ENCODE measurements around the gene RALGAPA2. TPM values are rescaled to one million over a fixed set of nuclear protein-coding genes. Genes with fewer than 3 reads are reported as not detected.

RALGAPA2 gene
- total RNA-seq, 2 donors from 2014 or later, result 27.8 to 28.5 TPM

- H3K9me3 ChIP-seq, result no peaks in the 10 kb centered on the region
- no peaks in the 10 kb centered on the region for H3K36me3 ChIP-seq
- H3K4me3 ChIP-seq, result no peak overlapping the region
- no peak overlapping the region for H3K27ac ChIP-seq
- no peaks in the 10 kb centered on the region for H3K27me3 ChIP-seq
- peaks cover 0 to 18% of the 10 kb centered on the region in 2 donors for H3K4me1 ChIP-seq
- no peak for DNase-seq (ENCODE audit: low spot score)
- TF ChIP-seq CTCF (IDR thresholded peaks at IDR 0.05), result no peak
Measured at GRCh38 chr20:20691477-20692235, 20.8 kb downstream of the RALGAPA2 start.

- no peak overlapping the region for H3K27ac ChIP-seq
- peaks cover 0 to 10% of the 10 kb centered on the region in 2 donors for H3K4me1 ChIP-seq
- no peaks in the 10 kb centered on the region for H3K9me3 ChIP-seq
- no peak for TF ChIP-seq CTCF (IDR thresholded peaks at IDR 0.05)
- no peaks in the 10 kb centered on the region for H3K27me3 ChIP-seq
- H3K4me3 ChIP-seq, result no peak overlapping the region
- DNase-seq (ENCODE audit: low spot score), result no peak
- no peaks in the 10 kb centered on the region for H3K36me3 ChIP-seq
Measured at GRCh38 chr20:20690676-20691476, 21.6 kb downstream of the RALGAPA2 start.

GRCh38 chr20:20687319-20687718 is 25.1 kb downstream of the RALGAPA2 start:
- H3K27me3 ChIP-seq, result no peaks in the 10 kb centered on the region
- DNase-seq (ENCODE audit: low spot score), result no peak
- H3K27ac ChIP-seq, result no peak overlapping the region
- no peaks in the 10 kb centered on the region for H3K36me3 ChIP-seq
- H3K4me3 ChIP-seq, result no peak overlapping the region
- H3K9me3 ChIP-seq, result no peaks in the 10 kb centered on the region
- H3K4me1 ChIP-seq, result peaks cover 0 to 2% of the 10 kb centered on the region in 2 donors
- TF ChIP-seq CTCF (IDR thresholded peaks at IDR 0.05), result no peak

- TF ChIP-seq CTCF (IDR thresholded peaks at IDR 0.05), result no peak
- DNase-seq (ENCODE audit: low spot score), result no peak
- Histone ChIP-seq H3K4me3 (no peak overlapping the region), H3K9me3 (no peaks in the 10 kb centered on the region), H3K4me1 (peaks cover 0 to 14% of the 10 kb centered on the region in 2 donors), H3K27me3 (no peaks in the 10 kb centered on the region), H3K36me3 (no peaks in the 10 kb centered on the region), H3K27ac (no peak overlapping the region)
Measured at GRCh38 chr20:20685635-20686034, 26.8 kb downstream of the RALGAPA2 start.

- Histone ChIP-seq H3K27ac (no peak overlapping the region), H3K27me3 (no peaks in the 10 kb centered on the region), H3K4me3 (no peak overlapping the region), H3K9me3 (no peaks in the 10 kb centered on the region), H3K36me3 (peaks cover 7% of the 10 kb centered on the region), H3K4me1 (peaks cover 0 to 14% of the 10 kb centered on the region in 2 donors)
- DNase-seq (ENCODE audit: low spot score), result no peak
- no peak for TF ChIP-seq CTCF (IDR thresholded peaks at IDR 0.05)
Measured at GRCh38 chr20:20683481-20684321, 28.7 kb downstream of the RALGAPA2 start.

All from right atrium auricular region (tissue), 2 donors.